SK-N-MC (cell line): ENCODE measurements around the gene IFNG-AS1.

ENCODE experiments used
- EZH2 ChIP-seq: fragments of 200-600 bp; sonication (generic); IDR thresholded peaks from one replicate; pipeline ENCODE4 v1.6.1; 2017; ENCODE audit warnings: antibody characterized with exemption
- FOXP2 ChIP-seq: optimal IDR thresholded peaks from 2 replicates; pipeline ENCODE3; 2011; ENCODE audit warnings: mild to moderate bottlenecking, moderate library complexity; ENCODE audit not compliant: insufficient read depth; ENCODE audit errors: extremely low read length, control extremely low read depth
- POLR2AphosphoS5 ChIP-seq: IDR thresholded peaks from 2 replicates; pipeline ENCODE4 v1.6.1; 2012; ENCODE audit warnings: mild to moderate bottlenecking, low read depth, low read length, borderline replicate concordance

DNA sequence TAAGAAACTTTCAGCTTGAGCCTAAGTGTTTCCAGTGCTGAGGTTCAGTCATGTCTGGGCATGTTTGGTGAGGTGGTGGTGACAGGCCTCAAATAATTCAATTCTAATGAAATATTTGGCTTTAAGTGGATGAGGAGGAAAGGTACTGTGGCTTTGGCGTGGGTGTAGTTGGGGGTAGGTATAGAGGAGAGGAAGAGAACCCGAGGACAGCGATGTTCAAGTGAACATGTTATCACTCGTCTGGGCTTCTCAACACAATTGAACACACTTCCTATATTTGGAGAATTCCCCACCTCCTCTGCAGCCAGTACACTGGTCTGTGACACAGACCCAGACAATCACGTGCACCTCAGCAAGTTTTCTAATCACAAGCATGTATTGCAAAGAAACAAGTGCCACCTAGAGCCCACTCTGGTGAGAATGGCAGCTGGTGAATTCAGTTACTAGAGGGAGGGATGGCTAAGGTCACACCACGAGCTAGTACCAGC, 53.0 kb downstream of the IFNG-AS1 start:
- TF ChIP-seq EZH2 (no peak), FOXP2 (no peak), POLR2AphosphoS5 (no peak)
